ENCODE data around the gene OR4D1.
A peak's percentile ranks its signal among the peaks of the same experiment; 100 is the strongest.
"Not testable (repeated sequence)": the region's sequence is repeated elsewhere in the genome, so short reads cannot be mapped to it uniquely, and the experiment has no call there.

OR4D1 gene

GRCh38 chr17:58147930-58148434, at the start of gene OR4D1:
TSS of gene OR4D1 (plus strand) at chr17:58148384. CDS start at chr17:58155154, 6,770 bp downstream.
- no peak for DNase-seq

- no peak for DNase-seq
Measured at GRCh38 chr17:58100506-58100905, 47.7 kb upstream of the OR4D1 start.

GRCh38 chr17:58101898-58102297, 46.3 kb upstream of the OR4D1 start:
- not testable (repeated sequence) for DNase-seq

- DNase-seq, result no peak
Measured at GRCh38 chr17:58105093-58105492, 43.1 kb upstream of the OR4D1 start.

- DNase-seq, result no peak
Measured at GRCh38 chr17:58107306-58107705, 40.9 kb upstream of the OR4D1 start.

GRCh38 chr17:58109197-58109596, 39.0 kb upstream of the OR4D1 start:
- DNase-seq, result no peak

GRCh38 chr17:58110012-58110411, 38.2 kb upstream of the OR4D1 start:
- no peak for DNase-seq

- DNase-seq, result no peak
Measured at GRCh38 chr17:58111676-58112075, 36.5 kb upstream of the OR4D1 start.

GRCh38 chr17:58112970-58113631, 35.1 kb upstream of the OR4D1 start:
- peak; percentile 45 for DNase-seq

- no peak for DNase-seq
Measured at GRCh38 chr17:58113947-58114346, 34.2 kb upstream of the OR4D1 start.

GRCh38 chr17:58117382-58117781, 30.8 kb upstream of the OR4D1 start:
- no peak for DNase-seq

GRCh38 chr17:58119491-58119890, 28.7 kb upstream of the OR4D1 start:
- DNase-seq, result no peak

GRCh38 chr17:58120195-58120822, 27.9 kb upstream of the OR4D1 start:
- DNase-seq, result peak; percentile 18

- peak; percentile 1 for DNase-seq
Measured at GRCh38 chr17:58121925-58122324, 26.3 kb upstream of the OR4D1 start.

GRCh38 chr17:58127846-58128245, 20.3 kb upstream of the OR4D1 start:
- no peak for DNase-seq

- DNase-seq, result not testable (repeated sequence)
Measured at GRCh38 chr17:58132697-58133096, 15.5 kb upstream of the OR4D1 start.

GRCh38 chr17:58136669-58137279, 11.4 kb upstream of the OR4D1 start:
- no peak for DNase-seq

- DNase-seq, result no peak
Measured at GRCh38 chr17:58141505-58141904, 6.7 kb upstream of the OR4D1 start.

GRCh38 chr17:58143335-58143734, 4.8 kb upstream of the OR4D1 start:
- DNase-seq, result not testable (repeated sequence)

GRCh38 chr17:58144801-58145200, 3.4 kb upstream of the OR4D1 start:
- no peak for DNase-seq

GRCh38 chr17:58148609-58149008, 425 bp downstream of the OR4D1 start:
- no peak for DNase-seq

GRCh38 chr17:58150394-58150793, 2.2 kb downstream of the OR4D1 start:
- no peak for DNase-seq

GRCh38 chr17:58153046-58153445, 4.9 kb downstream of the OR4D1 start:
- DNase-seq, result no peak

- DNase-seq, result no peak
Measured at GRCh38 chr17:58153671-58154070, 5.5 kb downstream of the OR4D1 start.

All from amniotic stem cell (primary cell).